Hepatocyte (in vitro differentiated cells): ENCODE results near the gene AIRE.
"Not testable (repeated sequence)": the region's sequence is repeated elsewhere in the genome, so short reads cannot be mapped to it uniquely, and the experiment has no call there.

Experiments
- EZH2 ChIP-seq: fragments of 200-600 bp; sonication (generic); IDR thresholded peaks from 2 replicates; pipeline ENCODE4 v1.6.1; 2016; ENCODE audit warnings: antibody characterized with exemption, mild to moderate bottlenecking, borderline replicate concordance
- EZH2phosphoT487 ChIP-seq: fragments of 200-600 bp; sonication (generic); IDR thresholded peaks from one replicate; pipeline ENCODE4 v1.6.1; 2018; ENCODE audit warnings: antibody characterized with exemption, mild to moderate bottlenecking, low read depth, moderate library complexity; ENCODE audit not compliant: unreplicated experiment, severe bottlenecking
- TF ChIP-seq, protein P1 (sequence below): fragments of 200-600 bp; sonication (generic); IDR thresholded peaks from 2 replicates; pipeline ENCODE4 v1.5.1; 2016; ENCODE audit warnings: antibody characterized with exemption, mild to moderate bottlenecking; ENCODE audit not compliant: poor library complexity

- TF ChIP-seq EZH2, EZH2phosphoT487: not testable (repeated sequence)
- TF ChIP-seq, protein P1, sequence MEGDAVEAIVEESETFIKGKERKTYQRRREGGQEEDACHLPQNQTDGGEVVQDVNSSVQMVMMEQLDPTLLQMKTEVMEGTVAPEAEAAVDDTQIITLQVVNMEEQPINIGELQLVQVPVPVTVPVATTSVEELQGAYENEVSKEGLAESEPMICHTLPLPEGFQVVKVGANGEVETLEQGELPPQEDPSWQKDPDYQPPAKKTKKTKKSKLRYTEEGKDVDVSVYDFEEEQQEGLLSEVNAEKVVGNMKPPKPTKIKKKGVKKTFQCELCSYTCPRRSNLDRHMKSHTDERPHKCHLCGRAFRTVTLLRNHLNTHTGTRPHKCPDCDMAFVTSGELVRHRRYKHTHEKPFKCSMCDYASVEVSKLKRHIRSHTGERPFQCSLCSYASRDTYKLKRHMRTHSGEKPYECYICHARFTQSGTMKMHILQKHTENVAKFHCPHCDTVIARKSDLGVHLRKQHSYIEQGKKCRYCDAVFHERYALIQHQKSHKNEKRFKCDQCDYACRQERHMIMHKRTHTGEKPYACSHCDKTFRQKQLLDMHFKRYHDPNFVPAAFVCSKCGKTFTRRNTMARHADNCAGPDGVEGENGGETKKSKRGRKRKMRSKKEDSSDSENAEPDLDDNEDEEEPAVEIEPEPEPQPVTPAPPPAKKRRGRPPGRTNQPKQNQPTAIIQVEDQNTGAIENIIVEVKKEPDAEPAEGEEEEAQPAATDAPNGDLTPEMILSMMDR: not testable (repeated sequence)
Measured at GRCh38 chr21:44283211-44283785, 2.4 kb upstream of the AIRE start.
